8988T (cell line): Measurements from ENCODE around the gene MYPN.
"Not testable (repeated sequence)": the region's sequence is repeated elsewhere in the genome, so short reads cannot be mapped to it uniquely, and the experiment has no call there.

Experiments
- DNase-seq: peaks from one replicate; pipeline ENCODE4 v3.0.0; 2011

MYPN gene, protein sequence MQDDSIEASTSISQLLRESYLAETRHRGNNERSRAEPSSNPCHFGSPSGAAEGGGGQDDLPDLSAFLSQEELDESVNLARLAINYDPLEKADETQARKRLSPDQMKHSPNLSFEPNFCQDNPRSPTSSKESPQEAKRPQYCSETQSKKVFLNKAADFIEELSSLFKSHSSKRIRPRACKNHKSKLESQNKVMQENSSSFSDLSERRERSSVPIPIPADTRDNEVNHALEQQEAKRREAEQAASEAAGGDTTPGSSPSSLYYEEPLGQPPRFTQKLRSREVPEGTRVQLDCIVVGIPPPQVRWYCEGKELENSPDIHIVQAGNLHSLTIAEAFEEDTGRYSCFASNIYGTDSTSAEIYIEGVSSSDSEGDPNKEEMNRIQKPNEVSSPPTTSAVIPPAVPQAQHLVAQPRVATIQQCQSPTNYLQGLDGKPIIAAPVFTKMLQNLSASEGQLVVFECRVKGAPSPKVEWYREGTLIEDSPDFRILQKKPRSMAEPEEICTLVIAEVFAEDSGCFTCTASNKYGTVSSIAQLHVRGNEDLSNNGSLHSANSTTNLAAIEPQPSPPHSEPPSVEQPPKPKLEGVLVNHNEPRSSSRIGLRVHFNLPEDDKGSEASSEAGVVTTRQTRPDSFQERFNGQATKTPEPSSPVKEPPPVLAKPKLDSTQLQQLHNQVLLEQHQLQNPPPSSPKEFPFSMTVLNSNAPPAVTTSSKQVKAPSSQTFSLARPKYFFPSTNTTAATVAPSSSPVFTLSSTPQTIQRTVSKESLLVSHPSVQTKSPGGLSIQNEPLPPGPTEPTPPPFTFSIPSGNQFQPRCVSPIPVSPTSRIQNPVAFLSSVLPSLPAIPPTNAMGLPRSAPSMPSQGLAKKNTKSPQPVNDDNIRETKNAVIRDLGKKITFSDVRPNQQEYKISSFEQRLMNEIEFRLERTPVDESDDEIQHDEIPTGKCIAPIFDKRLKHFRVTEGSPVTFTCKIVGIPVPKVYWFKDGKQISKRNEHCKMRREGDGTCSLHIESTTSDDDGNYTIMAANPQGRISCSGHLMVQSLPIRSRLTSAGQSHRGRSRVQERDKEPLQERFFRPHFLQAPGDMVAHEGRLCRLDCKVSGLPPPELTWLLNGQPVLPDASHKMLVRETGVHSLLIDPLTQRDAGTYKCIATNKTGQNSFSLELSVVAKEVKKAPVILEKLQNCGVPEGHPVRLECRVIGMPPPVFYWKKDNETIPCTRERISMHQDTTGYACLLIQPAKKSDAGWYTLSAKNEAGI (N-terminal part only)

DNA sequence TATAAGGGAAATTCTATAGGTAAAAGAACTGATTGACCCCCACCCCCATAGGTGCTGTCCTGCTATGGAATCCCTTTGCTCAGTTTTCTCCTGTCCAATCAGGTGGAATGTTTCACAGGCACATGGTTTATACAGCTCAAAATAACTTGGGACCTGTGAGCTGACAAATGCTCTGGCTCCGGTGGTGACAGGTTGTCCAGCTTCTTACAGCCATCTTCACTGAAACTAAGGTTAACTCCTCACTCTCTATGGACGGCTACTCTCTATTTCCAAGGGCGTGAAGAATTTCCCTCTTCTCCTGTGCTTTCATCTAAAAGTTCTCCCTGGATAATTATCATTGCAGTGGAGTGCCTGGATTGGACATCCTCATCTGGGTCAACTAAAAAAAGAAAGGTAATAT is at the start of gene MYPN:
Gene MYPN (plus strand): TSS at position 158 of the 400 bp plus-strand sequence. CDS start 11,951 bp downstream, outside the sequence.
- DNase-seq, result no peak

DNA sequence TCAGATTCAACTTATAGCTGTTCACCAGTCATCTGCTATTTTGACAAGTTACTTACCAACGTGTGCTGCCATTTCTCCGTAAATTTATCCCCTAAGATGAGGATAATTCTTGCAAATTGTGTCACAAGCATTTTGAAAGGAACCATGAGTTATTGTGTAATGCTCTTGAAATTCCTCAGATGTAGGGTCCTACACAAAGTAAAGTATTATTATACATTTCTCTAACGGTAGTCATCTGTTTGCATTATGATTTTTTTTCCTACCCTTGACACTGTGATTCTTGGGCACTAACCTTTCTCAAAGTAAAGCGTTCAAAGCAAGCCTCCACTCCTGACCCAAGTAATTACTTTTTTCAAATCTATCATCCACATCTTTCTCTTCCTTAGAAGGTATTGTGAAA is 42.3 kb upstream of the MYPN start:
- DNase-seq, result no peak

DNA sequence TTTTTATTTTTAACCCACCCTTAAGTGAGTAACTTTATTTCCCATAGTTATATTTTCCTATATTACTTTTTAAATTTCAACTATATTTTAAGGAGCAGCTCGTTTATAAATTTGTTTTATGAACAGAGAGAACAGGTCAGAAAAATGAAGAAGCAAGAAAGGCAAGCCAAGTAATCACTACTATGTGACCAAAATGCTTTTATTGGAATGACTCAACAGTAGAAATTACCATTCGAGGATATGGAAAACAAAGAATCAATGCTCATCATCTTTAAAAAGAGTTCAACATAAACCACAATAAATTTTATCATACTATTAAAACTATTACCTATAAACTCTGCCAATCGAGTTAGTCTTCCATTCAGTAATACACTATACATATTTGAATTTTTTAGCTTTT is 41.8 kb upstream of the MYPN start:
- no peak for DNase-seq

DNA sequence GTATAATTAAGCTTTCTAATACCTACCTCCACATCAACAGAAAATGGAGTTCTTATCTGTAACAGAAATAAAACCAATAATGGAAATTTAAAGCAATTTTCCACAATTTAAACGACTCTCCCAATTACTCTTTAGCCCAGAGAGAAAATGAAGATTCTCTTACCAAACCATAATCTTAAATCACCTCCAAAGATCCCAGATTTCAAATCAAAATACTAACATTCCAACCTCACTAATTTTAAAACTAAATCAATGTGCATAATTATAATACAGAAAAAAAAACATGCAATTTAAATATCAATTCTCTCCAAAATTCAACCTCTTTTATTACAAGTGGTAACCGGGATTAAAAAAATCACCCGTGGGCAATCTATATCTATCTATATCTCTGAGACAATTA is 35.7 kb upstream of the MYPN start:
- no peak for DNase-seq

DNA sequence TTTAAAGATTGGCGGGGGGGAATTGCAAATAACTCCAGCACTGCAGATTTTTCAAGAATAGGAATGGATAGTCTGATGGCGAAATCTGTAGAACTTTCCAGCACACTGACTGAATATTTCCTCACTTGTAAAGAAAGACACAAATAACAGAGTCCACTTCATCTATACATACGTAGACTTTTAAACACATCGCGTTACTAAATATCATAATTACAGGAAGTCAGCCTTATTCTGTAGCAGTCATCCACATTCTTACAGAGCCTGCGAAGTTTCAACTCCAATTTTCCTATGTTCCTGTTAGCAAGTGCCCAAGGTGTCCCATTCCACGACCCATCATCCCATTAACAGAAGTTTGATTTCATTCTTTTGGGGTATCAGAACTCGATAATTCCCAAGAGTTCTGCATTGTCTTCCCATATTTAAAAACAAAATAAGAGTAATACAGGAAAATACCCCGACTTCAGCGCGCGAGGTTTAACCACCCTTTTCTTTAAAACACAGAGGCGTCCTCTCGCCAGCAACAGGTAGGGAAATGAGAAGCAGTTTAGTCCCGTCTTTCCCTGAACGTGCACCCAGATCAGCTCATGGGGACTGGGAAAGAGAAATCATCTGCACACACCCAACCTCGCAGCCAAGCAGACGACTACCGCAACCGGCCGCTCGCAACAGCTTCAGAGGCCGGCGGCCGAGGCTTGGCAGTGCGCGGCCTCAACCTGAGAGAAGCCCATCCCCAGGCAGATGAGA is 35.1 kb upstream of the MYPN start:
- DNase-seq, result no peak

DNA sequence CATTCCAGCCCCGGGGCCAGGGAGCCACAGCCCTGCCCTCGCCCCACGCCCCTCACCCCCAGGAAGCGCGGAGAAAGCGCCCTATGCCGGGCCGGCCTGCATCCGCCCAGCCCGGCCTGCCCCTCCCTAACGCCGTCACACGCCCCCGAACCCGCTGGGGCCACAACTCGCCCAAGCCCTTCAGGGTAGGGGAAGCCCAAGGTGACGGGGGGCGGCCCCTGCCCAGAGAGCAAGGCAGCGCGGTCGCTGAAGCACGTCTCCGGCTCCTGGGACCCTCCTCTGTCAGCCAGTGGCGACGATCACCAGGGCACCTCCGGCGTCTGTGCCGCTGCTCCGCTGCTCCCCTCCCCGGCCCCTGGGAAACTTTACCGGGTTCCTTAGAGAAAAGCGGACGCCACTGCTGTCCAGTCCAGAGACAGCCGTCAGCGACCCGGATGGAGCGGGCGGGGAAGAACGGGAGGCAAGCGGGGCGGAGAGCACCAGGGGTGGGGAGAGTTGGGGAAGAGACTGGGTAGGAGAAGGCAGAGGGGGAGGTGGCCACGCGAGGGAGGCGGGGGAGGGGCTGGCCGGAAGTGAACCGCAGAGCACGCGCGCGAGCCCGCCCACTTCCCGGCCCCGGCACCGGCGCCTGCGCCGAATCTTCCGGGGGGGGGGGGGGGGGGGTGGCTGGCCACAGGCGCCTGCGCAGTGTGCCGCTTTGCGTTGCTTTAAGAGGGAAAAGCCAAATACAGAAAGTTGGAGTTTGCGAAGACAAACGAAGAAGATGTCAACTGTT is 34.3 kb upstream of the MYPN start, which contains the start of gene HERC4:
Gene HERC4 (minus strand): TSS at position 509 of the 775 bp plus-strand sequence. CDS start 2,175 bp downstream, outside the sequence.
- peak; percentile 77 for DNase-seq

DNA sequence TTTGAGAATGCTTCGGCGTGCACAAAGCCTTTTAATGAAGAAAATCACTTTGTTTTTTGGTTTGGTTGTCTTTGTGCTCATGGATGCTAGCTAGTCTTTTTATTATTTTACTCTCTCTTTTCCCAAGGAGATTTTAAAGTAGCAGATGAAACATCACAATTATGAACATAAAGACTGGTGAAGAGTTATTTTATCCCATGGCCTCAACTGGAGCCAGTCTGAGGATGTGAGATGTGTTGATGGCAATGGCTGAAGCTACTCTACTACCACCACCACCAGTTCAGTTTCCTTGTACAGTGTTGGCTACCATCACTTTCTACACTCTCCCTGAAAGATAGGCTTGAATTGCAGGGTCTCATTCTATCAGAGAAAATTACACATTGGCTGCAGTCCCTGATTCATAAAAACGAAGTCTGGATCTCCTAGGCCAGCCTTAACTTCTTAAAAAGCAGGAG is 33.7 kb upstream of the MYPN start:
- no peak for DNase-seq

DNA sequence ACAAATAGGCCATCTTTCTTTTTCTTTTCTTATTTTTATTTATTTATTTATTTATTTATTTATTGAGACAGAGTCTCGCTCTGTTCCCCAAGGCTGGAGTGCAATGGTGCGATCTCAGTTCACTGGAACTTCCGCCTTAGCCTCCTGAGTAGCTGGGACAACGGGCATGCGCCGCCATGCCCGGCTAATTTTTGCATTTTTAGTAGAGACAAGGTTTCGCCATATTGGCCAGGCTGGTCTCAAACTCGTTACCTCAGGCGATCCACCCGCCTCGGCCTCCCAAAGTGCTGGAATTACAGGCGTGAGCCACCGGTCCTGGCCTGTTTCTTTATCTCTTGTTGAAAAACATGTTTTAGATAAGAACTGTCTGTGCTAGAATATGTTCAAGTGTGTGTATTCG is 33.2 kb upstream of the MYPN start:
- not testable (repeated sequence) for DNase-seq

DNA sequence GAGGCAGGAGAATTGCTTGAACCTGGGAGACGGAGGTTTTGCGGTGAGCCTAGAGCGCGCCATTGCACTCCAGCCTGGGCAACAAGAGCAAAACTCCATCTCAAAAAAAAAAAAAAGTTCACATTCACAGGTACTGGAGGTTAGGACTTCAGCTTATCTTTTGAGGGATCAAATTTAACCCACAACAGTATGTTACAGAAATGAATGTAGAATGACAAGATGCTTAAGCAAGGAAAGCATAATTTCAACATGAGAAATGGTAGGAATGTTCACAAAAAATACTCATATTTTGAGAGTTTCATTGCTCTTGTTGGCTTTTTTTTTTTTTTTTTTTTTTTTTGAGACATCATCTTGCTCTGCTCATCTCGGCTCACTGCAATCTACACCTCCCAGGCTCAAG is 32.3 kb upstream of the MYPN start:
- DNase-seq, result no peak

DNA sequence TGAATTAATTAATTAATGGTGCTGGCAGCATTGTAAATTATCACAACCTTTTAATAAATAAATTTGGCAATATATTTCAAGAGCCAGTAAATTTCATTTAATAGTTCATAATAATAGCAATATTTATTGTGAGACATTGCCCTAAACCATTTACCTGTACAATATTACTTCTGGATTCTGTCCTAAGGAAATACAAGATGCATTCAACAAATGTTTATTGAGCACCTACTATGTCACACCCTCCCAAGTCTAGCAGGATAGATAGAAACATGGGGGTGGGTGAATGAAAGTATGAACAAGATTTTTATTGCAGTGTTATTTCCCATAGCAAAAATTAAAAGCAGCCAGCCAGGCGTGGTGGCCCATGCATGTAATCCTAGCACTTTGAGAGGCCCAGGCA is 29.9 kb upstream of the MYPN start:
- DNase-seq, result no peak

DNA sequence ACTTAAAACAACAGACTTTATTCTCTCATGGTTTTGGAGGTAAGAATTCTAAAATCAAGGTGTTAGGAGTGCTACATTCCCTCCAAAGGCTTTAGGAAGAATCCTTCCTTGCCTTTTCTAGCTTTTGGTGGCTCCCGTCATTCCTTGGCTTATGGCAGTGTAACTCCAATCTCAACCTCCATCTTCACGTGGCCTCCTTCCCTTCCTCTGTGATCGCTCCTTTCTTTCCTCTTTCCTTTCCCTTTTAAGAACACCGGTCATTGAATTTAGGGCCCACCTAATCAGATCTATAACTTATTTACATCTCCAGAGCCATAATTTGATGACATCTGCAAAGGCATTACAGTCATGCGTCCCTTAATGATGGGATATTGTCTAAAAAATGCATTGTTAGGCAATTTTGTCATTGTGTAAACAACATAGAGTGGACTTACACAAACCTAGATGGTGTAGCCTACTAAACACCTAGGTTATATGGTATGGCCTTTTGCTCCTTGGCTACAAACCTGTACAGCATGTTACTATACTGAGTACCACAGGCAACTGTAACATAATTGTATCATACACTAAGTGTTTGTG is 28.3 kb upstream of the MYPN start:
- no peak for DNase-seq

DNA sequence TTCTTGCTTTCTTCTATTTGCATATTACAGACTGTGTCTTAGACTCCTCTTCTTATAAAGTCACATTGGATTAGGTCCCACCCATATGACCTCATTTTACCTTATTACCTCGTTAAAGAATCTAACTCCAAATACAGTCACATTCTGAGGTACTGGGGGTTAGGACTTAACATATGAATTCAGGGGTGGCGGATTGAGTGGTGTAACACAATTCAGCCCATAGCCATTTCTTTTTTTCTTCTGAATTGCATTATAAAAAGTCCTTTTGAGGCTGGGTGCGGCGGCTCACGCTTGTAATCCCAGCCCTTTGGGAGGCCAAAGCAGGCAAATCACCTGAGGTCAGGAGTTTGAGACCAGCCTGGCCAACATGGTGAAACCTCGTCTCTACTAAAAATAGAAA is 27.4 kb upstream of the MYPN start:
- no peak for DNase-seq

DNA sequence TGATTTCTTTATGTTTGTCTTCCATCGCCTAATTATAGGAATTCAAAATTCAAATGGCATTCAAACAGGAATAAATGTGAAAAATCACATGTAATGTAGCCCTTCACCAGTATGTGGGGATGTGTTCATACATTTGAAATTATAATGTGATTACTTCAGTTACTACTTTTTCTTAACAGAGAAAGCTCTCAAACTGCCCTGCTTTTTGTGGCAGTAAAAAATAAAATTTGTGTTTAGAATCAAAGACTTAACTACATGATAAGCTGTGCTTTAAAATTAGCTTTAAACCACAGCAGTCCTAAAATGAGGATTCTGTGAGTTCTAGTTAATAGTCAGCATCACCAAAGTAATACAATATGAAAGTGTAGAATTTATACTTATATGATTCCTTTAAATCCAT is 26.4 kb upstream of the MYPN start:
- no peak for DNase-seq

DNA sequence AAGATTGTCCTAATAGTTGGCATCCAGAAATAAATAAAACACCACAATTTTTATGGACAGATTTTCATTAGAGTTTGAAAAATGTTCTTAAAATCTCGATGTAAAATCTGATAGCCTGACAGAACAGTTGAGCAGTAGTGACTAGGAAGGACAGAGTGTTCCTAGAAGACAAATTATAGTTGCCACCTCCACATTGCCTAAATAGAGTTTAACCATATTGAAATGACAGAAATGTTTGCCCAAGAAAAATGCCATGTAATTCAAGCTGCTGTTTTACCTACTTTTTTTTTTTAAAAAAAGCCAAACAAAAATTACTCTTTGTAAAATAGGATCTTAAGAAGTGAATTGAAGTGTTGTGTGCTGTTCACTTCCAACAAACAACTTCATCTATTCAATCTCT is 25.3 kb upstream of the MYPN start:
- no peak for DNase-seq

DNA sequence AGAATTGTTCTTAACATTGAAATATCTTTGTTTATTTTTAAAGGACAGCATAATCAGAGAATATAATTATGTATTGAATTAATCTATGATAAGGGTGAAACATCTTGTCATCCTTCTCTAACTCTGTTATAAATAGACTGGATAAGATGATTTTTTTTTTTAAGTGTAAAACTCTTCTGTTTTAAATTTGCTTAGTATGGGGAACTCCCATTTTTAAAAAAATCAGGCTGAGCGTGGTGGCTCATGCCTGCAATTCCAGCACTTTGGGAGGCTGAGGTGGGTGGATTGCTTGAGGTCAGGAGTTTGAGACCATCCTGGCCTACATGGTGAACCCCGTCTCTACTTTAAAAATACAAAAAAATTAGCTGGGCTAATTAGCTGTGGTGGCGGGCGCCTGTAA is 24.8 kb upstream of the MYPN start:
- DNase-seq, result no peak

DNA sequence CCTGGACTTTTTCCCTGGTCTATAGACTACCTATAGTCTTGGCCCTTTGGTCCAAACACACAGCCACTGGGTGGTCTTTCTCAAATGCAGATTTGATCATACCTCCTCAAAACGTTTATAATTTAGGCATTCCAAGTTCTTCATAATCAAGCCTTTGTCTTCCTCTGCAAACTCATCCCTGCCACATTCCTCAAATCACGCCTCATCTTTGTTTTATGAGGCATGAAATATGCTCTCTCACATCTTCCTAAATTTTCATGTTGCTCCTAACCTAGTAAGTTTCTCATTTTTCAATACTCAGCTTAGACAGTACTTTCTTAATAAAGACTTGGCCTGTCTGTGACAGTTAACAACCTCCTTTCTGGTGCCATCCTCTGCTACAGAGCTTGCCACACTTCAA is 23.3 kb upstream of the MYPN start:
- no peak for DNase-seq

DNA sequence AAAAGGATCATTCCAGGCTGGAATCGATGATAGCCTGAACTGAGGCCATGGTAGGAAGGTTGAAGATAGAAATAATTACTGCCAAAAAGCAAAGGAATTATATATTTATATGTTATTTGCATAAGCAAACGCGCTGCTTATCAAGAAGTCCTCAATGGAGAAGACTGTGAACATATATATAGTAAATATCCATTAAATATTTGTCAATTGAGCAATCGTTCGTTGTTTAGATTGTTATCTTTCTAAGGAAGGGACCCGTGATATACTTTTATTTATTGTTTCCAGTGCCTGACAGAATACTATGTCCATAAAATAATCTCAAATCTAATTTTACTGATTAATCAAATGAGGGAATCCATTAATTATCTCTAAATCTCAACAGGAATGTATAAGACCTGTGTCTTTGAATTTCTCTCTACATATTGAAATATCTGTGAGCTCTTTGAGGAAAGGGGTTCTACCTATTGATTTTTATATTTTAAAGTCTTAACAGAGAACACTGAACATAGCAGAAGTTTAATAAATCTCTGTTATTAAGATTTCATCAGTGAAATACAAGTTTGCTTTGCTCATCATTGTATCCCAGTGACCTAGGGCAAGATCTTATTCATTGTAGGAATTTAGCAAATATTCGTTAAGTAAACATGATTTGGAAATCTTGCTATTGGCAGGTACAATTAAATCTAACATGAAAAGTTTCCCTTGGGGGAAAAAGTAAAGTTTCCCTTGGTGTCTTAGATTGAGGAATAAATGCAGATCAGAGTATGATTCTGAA is 22.2 kb upstream of the MYPN start:
- DNase-seq, result no peak

DNA sequence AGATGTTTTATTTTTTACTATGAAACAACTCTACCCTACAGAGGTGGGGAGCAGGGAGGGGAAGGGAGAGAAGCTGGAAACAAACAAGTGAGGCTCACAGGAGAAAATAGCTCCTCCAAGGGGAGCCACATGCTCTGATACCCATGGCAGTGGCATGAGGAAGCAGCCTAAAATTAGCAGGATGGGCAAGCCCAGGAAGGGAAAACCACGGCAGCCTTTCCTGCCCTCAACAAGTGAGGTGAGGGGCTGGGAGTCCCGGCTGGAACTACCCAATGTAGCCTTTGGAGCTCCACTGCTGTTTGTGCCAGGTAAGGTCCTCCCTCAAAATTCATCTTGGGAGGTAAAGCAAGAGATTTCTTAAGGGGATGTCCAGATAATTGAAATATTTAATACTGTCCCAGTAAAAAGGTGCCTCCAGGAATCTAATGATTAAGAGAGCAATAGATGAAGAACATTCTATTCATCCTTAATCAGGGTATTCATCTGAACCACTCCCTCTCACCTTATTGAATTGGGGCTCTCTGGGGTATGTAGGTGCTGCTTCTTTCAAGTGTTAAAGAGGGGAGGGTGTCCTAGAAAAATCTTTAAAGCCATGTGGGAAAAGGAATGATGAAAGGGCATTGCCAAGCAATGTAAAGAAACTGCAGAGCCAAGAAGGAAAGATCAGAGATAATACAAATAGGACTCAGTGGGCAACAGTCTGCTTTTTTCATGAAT is 21.4 kb upstream of the MYPN start:
- DNase-seq, result no peak

DNA sequence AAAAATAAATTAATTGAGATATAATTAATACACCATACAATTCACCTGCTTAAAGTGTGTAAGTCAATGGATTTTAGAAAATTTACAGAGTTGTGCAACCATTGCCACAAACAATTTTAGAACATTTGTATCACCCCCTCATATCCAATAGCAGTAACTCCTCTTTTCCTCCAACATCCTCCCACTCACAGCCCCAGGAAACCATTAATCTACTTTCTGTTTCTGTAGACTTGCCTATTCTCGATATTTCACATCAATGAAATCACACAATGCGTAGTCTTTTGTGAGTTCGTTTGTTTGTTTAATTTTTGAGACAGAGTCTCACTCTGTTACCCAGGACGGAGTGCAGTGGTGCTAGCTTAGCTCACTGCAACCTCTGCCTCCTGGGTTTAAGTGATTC is 20.5 kb upstream of the MYPN start:
- DNase-seq, result no peak

DNA sequence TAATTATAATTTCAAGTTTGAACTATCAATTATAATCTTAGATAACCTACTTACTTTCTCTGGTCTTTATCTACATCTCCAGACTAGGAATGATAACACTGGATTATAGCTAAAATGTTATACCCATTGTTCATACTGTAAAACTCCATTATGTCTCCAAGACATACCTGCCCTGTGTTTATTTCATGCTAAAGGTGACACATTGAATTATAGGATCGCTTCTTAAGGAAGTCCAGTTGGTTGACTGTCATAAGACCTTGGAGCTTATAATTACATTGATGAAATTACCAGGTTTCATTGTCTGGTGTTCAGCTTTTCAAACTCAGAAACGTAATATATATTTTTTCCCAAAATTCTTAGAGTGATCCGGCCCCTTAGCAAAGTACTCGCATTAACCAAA is 18.7 kb upstream of the MYPN start:
- no peak for DNase-seq
